Fibroblast of the aortic adventitia (primary cell): ENCODE measurements around the gene MIF4GD. TPM values are rescaled to one million over a fixed set of nuclear protein-coding genes. Genes with fewer than 3 reads are reported as not detected.

Source experiments
- DNase-seq: peaks from one replicate; pipeline ENCODE4 v3.0.0-alpha.2; 2010; ENCODE audit warnings: low read depth
- H3K4me3 ChIP-seq: 2 replicates; pipeline ENCODE4 v1.5.1; 2011; ENCODE audit warnings: low read depth, mild to moderate bottlenecking, control low read depth, low read length, moderate library complexity
- CTCF ChIP-seq: IDR thresholded peaks from 2 replicates; pipeline ENCODE4 v1.5.1; 2011; ENCODE audit warnings: mild to moderate bottlenecking, low read length, control low read depth, inconsistent platforms; ENCODE audit not compliant: insufficient read depth
- total RNA-seq: library from RNA; depleted of rRNA; stranded (reverse); fragments of >200 nt; gene quantifications from 2 replicates; pipeline ENCODE4 v1.2.3, GENCODE V29; 2012; ENCODE audit warnings: low replicate concordance

The MIF4GD gene
- 3.8 and 9.9 TPM in 2 replicates for total RNA-seq

GRCh38 chr17:75270966-75271232, at the start of gene MIF4GD:
Gene MIF4GD, minus strand, starts transcription at chr17:75271231. Its CDS starts 1,036 bp downstream, at chr17:75270195.
- no peak for TF ChIP-seq CTCF
- no peak for DNase-seq
- peak within 1 kb of the TSS; percentile 80 for H3K4me3 ChIP-seq

- TF ChIP-seq CTCF, result no peak
- H3K4me3 ChIP-seq, result no peak overlapping the region
- peak; percentile 18 for DNase-seq
Measured at GRCh38 chr17:75319904-75320691, 49.1 kb upstream of the MIF4GD start.

- H3K4me3 ChIP-seq, result no peak overlapping the region
- TF ChIP-seq CTCF, result no peak
- DNase-seq, result no peak
Measured at GRCh38 chr17:75318615-75319222, 47.7 kb upstream of the MIF4GD start.

- no peak for DNase-seq
- TF ChIP-seq CTCF, result no peak
- H3K4me3 ChIP-seq, result no peak overlapping the region
Measured at GRCh38 chr17:75318211-75318610, 47.2 kb upstream of the MIF4GD start.

- no peak for DNase-seq
- no peak for TF ChIP-seq CTCF
- no peak overlapping the region for H3K4me3 ChIP-seq
Measured at GRCh38 chr17:75317671-75318070, 46.6 kb upstream of the MIF4GD start.

- no peak for TF ChIP-seq CTCF
- H3K4me3 ChIP-seq, result no peak overlapping the region
Measured at GRCh38 chr17:75316253-75316652, 45.2 kb upstream of the MIF4GD start.

More at GRCh38 chr17:75316253-75316652, 45.2 kb upstream of the MIF4GD start:
- DNase-seq, result no peak
